SU-DHL-6 (cell line): ENCODE data around the gene FBXO47.

Experiments
- CTCF ChIP-seq: fragments of 200-600 bp; sonication (generic); IDR thresholded peaks from one replicate; pipeline ENCODE4 v1.5.1; 2017; ENCODE audit warnings: antibody characterized with exemption, mild to moderate bottlenecking, low read length, moderate library complexity; ENCODE audit not compliant: insufficient read depth, poor library complexity, severe bottlenecking
- EZH2phosphoT487 ChIP-seq: fragments of 200-600 bp; sonication (generic), shearing (Covaris generic); conservative IDR thresholded peaks from 2 replicates; pipeline ENCODE4 v1.6.1; 2018; ENCODE audit warnings: mild to moderate bottlenecking, antibody characterized with exemption, low read length, moderate library complexity, mixed read lengths

- TF ChIP-seq CTCF (no peak), EZH2phosphoT487 (no peak)
Observed at GRCh38 chr17:38920374-38921291, 46.6 kb downstream of the FBXO47 start.
